A549 treated with CORT108297 at 1 μM for 4 hours (cell line): ENCODE results near the gene PRDM4. TPM values are rescaled to one million over a fixed set of nuclear protein-coding genes. Genes with fewer than 3 reads are reported as not detected.

Source experiments
- total RNA-seq: library from RNA; stranded (reverse); fragments of 200-300 nt; extraction: Qiagen RNA extraction; gene quantifications from 5 replicates; pipeline ENCODE4 v1.2.3, GENCODE V29; 2022

The PRDM4 gene
- 19.4 to 22.0 TPM (median 20.4 TPM) in 5 replicates for total RNA-seq

GRCh38 chr12:107760809-107761501 is at the start of gene PRDM4:
Gene PRDM4 (minus strand): TSS chr12:107761137. CDS start chr12:107760515, 622 bp downstream.

GRCh38 chr12:107774349-107775029 is 13.6 kb upstream of the PRDM4 start, which contains the start of gene ASCL4:
Gene ASCL4 (plus strand): TSS chr12:107774704. CDS start chr12:107775219, 515 bp downstream.

GRCh38 chr12:107685360-107686248 is 75.3 kb downstream of the PRDM4 start, which contains the start of gene PWP1:
Gene PWP1 (plus strand): TSS chr12:107685799. CDS start chr12:107685900, 101 bp downstream.

Other genes with a start within 250 kb of the PRDM4 start
- 87.9 to 95.4 TPM (median 92.2 TPM) in 5 replicates for gene PWP1, start 75.3 kb downstream of the PRDM4 start, total RNA-seq
- not detected in 5 replicates for gene ASCL4, start 13.6 kb upstream of the PRDM4 start, total RNA-seq